Measurements from ENCODE around the gene CABLES2.
"Not testable (repeated sequence)": the region's sequence is repeated elsewhere in the genome, so short reads cannot be mapped to it uniquely, and the experiment has no call there.

Gene CABLES2

DNA sequence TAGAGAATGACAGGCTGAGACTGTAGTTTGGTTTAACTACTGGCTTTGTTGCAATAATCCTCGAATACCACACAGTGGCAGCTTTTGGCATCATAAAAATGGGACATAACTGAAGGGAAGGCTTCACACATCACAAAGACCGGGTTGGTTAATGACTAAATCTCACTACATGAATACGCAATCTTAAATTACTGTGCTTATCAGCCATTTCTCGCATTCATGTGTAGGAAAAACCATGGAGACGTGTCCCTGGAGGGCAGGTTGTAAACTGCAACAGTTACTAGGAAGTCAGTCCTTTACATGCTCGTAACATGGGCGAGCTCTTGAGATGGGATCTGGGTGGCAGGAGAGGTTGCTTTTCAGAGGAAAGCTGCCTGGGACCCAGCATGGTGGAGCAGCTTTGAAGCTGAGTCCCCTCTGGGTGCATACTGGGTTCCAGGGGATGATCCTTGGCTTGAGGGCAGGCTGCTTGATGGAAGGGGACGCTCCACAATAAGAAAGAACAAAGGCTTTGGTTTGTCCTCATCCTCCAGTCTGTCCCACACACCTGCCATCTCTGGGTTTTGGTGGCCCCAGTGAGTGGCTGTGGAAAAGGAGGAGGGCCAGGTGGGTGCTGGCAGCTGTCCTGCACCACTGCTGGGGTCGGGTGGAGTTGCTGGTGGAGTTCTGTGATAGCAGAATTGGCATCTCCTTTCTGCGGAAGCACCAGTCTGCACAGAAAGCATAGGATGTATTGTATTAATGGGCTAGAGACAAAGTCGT lies 18.1 kb downstream of the CABLES2 start:
- no peak for DNase-seq (ENCODE audit: low spot score)

DNA sequence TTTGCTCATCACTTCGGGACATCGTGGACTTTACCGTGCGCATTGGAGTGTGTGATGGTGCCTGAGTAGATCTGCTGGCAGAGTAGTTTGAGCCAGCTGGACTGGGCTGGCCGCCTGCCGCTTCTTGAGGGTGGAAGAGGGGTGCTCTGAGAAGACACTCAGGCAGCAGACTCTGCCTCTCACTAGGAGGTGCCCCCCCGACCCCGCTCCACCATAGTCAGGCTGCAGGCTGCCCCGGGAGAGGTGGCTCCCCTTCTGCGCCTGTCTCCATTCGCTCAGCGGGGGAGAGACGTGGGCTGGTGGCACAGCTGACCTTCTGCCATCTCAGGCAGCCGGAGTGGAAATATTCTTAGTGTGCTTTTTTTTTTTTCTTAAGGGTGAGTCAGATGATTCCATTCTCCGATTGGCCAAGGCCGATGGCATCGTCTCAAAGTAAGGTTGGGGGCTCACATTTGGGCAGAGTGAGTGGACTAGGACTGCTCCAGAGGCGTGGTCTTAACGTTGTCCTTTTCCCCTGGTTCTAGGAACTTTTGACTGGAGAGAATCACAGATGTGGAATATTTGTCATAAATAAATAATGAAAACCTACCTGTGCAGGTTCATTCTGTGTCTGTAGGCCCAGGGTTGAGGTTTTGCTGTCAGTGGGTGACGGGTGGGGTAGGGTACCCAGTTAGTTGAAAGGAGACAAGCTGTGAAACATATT lies 19.0 kb downstream of the CABLES2 start:
- no peak for DNase-seq (ENCODE audit: low spot score)

GRCh38 chr20:62387219-62387913 lies 19.7 kb downstream of the CABLES2 start:
- DNase-seq (ENCODE audit: low spot score) = peak; percentile 14

GRCh38 chr20:62386383-62387218 lies 20.5 kb downstream of the CABLES2 start, which contains the start of gene RPS21:
Gene RPS21, plus strand, starts transcription at chr20:62387103. Its CDS starts 236 bp downstream, at chr20:62387339.
- DNase-seq (ENCODE audit: low spot score) = peak; percentile 92

DNA sequence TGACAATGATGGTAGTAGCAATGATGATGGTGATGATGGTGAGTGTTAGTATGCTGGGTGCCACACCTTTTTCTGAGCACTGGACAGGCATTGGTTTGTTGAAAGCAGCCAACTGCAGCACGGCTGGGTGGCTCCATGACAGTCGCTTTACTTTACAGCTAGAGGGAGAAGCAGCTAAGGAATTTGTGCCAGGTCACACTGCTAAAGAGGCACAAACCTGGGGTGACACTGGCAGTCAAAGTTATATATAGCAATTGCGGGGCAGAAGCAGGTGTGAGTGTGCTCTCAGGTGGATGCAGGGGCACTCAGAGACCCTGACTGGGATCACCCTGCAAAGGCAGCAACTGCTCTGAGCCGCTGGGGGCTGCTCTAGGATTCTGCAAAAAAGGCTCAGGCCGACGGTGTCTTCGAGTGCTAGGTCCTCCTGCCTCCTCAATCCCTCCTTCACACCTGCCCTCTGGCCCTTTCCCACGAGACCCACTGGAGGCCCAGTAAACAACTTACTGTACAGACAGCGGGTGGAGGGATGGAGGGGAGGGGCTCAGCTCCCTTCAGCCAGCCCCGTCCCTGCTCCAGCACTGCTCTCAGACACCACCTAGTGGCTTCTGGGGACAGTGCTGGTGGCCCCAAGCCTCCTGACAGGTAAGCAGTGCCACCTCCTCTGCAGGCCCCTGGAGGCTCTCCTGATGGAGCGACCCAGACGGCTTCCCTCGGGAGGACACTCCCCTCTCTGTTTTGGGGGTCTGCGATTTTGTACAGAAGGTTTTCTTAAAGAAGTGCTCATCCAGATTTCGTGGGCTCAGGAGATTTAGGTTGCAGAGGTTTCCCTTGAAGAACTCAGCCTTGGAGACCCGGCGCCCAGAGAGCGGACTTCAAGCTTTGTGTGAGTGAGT lies 24.5 kb downstream of the CABLES2 start:
- peak; percentile 80 for DNase-seq (ENCODE audit: low spot score)

GRCh38 chr20:62381842-62382241 lies 25.2 kb downstream of the CABLES2 start:
- no peak for DNase-seq (ENCODE audit: low spot score)

DNA sequence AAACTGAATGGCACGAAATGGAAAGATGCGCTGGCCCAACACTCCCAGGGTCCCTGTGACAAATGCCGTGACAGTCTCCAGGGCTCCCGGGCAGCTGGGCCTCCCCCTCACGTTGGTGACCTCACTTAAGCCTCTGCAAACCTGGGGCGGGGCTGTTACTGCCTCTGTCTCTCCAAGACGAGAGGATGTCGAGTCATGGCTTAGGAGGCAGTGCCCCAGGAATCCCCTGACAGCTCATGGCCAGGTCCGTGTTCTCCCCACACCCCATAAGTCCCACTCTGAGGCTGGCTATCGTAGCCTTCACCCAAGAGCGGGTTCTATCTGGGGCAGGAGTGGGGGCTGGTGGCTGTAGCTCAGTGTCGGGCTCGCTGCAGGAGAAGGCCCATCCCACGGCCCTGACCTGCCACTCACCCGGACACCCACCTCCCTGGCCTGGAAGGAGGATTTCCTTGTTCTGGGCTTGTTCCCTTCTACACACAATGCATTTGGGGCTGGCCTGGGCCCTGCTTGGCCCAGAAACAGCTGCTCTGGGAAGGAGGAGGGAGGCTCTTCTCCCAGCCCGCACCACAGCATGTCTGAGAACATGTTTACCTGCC lies 25.8 kb downstream of the CABLES2 start:
- DNase-seq (ENCODE audit: low spot score) = no peak

- DNase-seq (ENCODE audit: low spot score) = no peak
Observed at GRCh38 chr20:62378215-62378614, 28.9 kb downstream of the CABLES2 start.

DNA sequence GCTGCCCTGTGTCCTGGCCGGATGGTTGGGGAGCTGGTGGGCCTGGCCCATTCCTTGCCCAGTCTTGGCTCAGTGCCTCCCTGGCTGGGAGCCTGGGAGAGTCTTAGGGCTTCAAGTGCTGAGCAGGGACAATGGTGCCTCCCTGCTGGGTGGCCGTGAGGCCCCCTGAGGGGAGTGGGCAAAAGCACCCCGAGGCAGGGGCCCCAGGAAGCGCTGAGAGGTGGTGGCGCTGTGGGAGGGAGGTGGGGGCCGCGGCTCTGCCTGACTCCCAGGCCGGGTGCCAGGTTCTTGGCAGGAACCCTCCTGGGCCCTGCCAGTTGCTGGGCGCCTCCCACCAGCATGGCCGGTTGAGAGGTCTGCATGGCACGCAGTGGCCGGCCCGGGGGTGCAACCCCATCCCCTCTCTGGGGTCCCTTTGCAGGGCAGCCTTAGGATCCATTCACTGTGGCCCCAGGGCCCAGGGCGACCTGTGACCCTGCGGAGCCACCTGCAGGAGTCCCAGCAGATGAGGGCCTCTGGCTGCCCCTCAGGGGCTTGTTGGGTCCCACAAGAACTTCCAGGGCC lies 29.4 kb downstream of the CABLES2 start:
- DNase-seq (ENCODE audit: low spot score) = no peak

GRCh38 chr20:62377064-62377461 lies 30.0 kb downstream of the CABLES2 start:
- DNase-seq (ENCODE audit: low spot score) = no peak

- no peak for DNase-seq (ENCODE audit: low spot score)
Observed at GRCh38 chr20:62376112-62377063, 30.7 kb downstream of the CABLES2 start.

- DNase-seq (ENCODE audit: low spot score) = no peak
Observed at GRCh38 chr20:62374331-62375152, 32.5 kb downstream of the CABLES2 start.

GRCh38 chr20:62373631-62374179 lies 33.4 kb downstream of the CABLES2 start:
- DNase-seq (ENCODE audit: low spot score) = not testable (repeated sequence)

GRCh38 chr20:62372042-62372993 lies 34.8 kb downstream of the CABLES2 start:
- no peak for DNase-seq (ENCODE audit: low spot score)

GRCh38 chr20:62371588-62372041 lies 35.5 kb downstream of the CABLES2 start:
- no peak for DNase-seq (ENCODE audit: low spot score)

DNA sequence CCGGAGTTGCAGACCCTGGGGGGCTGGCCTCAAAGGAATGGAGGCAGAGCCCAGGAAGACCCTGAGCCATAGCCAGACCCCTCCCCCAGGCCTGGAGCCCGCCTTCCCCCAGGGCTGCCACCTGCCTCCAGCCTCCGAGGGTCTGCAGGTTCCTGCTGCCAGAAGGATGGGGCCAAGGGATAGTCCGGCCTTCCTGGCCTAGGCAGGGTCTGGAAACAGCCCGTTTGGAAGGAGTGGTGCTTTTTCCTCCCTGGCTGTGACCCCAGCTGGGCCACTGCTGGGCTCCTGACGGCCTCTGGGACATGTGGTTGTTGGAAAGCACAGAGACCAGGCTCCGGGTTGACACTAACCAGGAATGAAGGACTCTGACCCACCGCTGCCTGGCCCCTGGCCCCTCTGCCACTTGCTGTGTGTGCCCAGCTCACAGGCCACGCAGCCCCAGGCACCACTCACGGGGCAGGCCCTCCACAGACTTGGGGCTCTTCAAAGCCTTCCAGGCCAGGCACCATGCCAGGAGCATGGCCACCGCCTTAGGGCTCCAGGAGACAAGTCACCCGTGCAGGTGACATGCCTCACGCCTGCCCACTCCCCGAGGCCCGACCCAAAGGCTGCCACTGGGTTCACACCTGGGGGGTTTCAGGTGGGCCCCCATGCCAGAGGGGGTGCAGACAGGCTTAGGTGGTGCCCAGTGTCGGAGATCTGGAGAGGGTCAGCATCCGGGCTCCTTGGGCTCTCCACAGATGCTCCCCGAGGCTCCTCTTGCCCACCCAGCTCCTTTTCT lies 36.1 kb downstream of the CABLES2 start:
- DNase-seq (ENCODE audit: low spot score) = no peak

Measured in CD4-positive, alpha-beta T cell treated with Interleukin-2 at 100 ng/mL for 4 hours (primary cell).